ENCODE measurements around the gene NEK7.

DNA sequence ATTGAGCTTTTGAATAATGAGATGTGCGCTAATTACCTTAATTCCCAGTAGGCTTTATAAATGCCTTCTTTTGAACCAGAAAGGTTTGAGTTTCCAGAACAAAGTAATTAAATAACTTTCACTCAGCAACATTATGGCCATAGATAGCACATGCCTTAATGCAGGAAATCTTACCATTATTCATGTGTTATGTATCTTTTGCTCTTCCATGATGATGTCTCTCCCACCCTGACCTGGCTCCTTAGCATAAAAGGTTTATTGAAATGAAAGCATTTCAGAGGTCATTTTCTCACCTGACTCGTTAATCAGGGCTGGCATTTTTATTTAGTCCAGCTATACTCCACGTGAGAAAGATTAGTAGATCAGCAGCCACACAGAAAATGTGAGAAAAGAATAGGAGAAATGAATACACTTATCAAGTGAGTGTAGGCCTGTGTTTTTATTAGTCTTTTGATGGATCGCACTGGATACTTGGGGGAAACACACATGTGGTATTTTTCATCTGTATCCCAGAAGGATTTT, 203.5 kb downstream of the NEK7 start:
- TF ChIP-seq, protein P1, sequence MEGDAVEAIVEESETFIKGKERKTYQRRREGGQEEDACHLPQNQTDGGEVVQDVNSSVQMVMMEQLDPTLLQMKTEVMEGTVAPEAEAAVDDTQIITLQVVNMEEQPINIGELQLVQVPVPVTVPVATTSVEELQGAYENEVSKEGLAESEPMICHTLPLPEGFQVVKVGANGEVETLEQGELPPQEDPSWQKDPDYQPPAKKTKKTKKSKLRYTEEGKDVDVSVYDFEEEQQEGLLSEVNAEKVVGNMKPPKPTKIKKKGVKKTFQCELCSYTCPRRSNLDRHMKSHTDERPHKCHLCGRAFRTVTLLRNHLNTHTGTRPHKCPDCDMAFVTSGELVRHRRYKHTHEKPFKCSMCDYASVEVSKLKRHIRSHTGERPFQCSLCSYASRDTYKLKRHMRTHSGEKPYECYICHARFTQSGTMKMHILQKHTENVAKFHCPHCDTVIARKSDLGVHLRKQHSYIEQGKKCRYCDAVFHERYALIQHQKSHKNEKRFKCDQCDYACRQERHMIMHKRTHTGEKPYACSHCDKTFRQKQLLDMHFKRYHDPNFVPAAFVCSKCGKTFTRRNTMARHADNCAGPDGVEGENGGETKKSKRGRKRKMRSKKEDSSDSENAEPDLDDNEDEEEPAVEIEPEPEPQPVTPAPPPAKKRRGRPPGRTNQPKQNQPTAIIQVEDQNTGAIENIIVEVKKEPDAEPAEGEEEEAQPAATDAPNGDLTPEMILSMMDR (optimal IDR thresholded peaks at IDR 0.05 in 1 of 3, IDR thresholded peaks at IDR 0.05 in 1 of 3, conservative IDR thresholded peaks at IDR 0.05 in 1 of 3; ENCODE audit: extremely low read depth in 1 of 3, insufficient read depth in 2 of 3, low read length in 3 of 3) = no peak
- TF ChIP-seq EZH2 (IDR thresholded peaks at IDR 0.05; ENCODE audit: low read length) = no peak

Measured in keratinocyte (primary cell).